Measurements from ENCODE around the gene ZNF599.

Gene ZNF599

GRCh38 chr19:34731964-34732363 is 41.1 kb downstream of the ZNF599 start:
- in situ Hi-C loops (cut with MboI; ENCODE audit: low pct_unique_long_range_greater_than_20kb, low sequenced_read_pairs, unreplicated experiment): no loop called here
- DNase-seq (ENCODE audit: low spot score): no peak
- TF ChIP-seq CTCF (IDR thresholded peaks at IDR 0.05; ENCODE audit: extremely low read depth, insufficient read depth, missing control alignments): no peak

GRCh38 chr19:34731019-34731829 is 41.8 kb downstream of the ZNF599 start:
- in situ Hi-C loops (cut with MboI; ENCODE audit: low pct_unique_long_range_greater_than_20kb, low sequenced_read_pairs, unreplicated experiment): no loop called here
- TF ChIP-seq CTCF (IDR thresholded peaks at IDR 0.05; ENCODE audit: extremely low read depth, insufficient read depth, missing control alignments): no peak
- DNase-seq (ENCODE audit: low spot score): no peak

GRCh38 chr19:34725400-34725799 is 47.6 kb downstream of the ZNF599 start:
- TF ChIP-seq CTCF (IDR thresholded peaks at IDR 0.05; ENCODE audit: extremely low read depth, insufficient read depth, missing control alignments): no peak
- no peak for DNase-seq (ENCODE audit: low spot score)
- in situ Hi-C loops (cut with MboI; ENCODE audit: low pct_unique_long_range_greater_than_20kb, low sequenced_read_pairs, unreplicated experiment): no loop called here

GRCh38 chr19:34722353-34722752 is 50.7 kb downstream of the ZNF599 start:
- in situ Hi-C loops (cut with MboI; ENCODE audit: low pct_unique_long_range_greater_than_20kb, low sequenced_read_pairs, unreplicated experiment): loop anchor here (25.0 kb wide), 1 partner anchor 235 kb away; the partner anchor contains the start of gene WTIP
- DNase-seq (ENCODE audit: low spot score): no peak
- no peak for TF ChIP-seq CTCF (IDR thresholded peaks at IDR 0.05; ENCODE audit: extremely low read depth, insufficient read depth, missing control alignments)

GRCh38 chr19:34715357-34715756 is 57.7 kb downstream of the ZNF599 start:
- DNase-seq (ENCODE audit: low spot score): no peak
- in situ Hi-C loops (cut with MboI; ENCODE audit: low pct_unique_long_range_greater_than_20kb, low sequenced_read_pairs, unreplicated experiment): loop anchor here (25.0 kb wide), 1 partner anchor 228 kb away; the partner anchor contains the start of gene WTIP
- TF ChIP-seq CTCF (IDR thresholded peaks at IDR 0.05; ENCODE audit: extremely low read depth, insufficient read depth, missing control alignments): no peak

- no peak for TF ChIP-seq CTCF (IDR thresholded peaks at IDR 0.05; ENCODE audit: extremely low read depth, insufficient read depth, missing control alignments)
- in situ Hi-C loops (cut with MboI; ENCODE audit: low pct_unique_long_range_greater_than_20kb, low sequenced_read_pairs, unreplicated experiment): loop anchor here (25.0 kb wide), 1 partner anchor 226 kb away; the partner anchor contains the start of gene WTIP
- DNase-seq (ENCODE audit: low spot score): no peak
Observed at GRCh38 chr19:34713262-34713637, 59.8 kb downstream of the ZNF599 start.

Data from GM13977 (cell line).